GM11168 (cell line): ENCODE data around the gene CBX4.

ENCODE experiments used
- in situ Hi-C: fragments of 300-500 bp; cut with MboI; formaldehyde crosslinking; loops from one replicate; pipeline ENCODE4 v1.12.0; 2022; ENCODE audit warnings: low sequenced_read_pairs; ENCODE audit not compliant: unreplicated experiment

The CBX4 gene

GRCh38 chr17:79839356-79840268, at the start of gene CBX4:
Gene CBX4, minus strand, starts transcription at chr17:79839440. Its CDS starts 189 bp downstream, at chr17:79839251.
- in situ Hi-C loops: no loop called here

GRCh38 chr17:79888009-79888540, 48.8 kb upstream of the CBX4 start:
- in situ Hi-C loops: no loop called here

- in situ Hi-C loops: no loop called here
These were observed 48.3 kb upstream of the CBX4 start for GRCh38 chr17:79887451-79887991.

GRCh38 chr17:79883202-79883601, 44.0 kb upstream of the CBX4 start:
- in situ Hi-C loops: loop anchor here (5.0 kb wide), 1 partner anchor 44 kb away; no protein-coding TSS in a partner anchor

GRCh38 chr17:79878329-79878947, 39.2 kb upstream of the CBX4 start:
- in situ Hi-C loops: no loop called here

GRCh38 chr17:79877041-79877440, 37.8 kb upstream of the CBX4 start:
- in situ Hi-C loops: no loop called here

GRCh38 chr17:79875511-79875910, 36.3 kb upstream of the CBX4 start:
- in situ Hi-C loops: no loop called here

- in situ Hi-C loops: no loop called here
These were observed 35.2 kb upstream of the CBX4 start for GRCh38 chr17:79874329-79874981.

GRCh38 chr17:79873583-79873982, 34.3 kb upstream of the CBX4 start:
- in situ Hi-C loops: no loop called here

GRCh38 chr17:79872762-79873161, 33.5 kb upstream of the CBX4 start:
- in situ Hi-C loops: no loop called here

GRCh38 chr17:79871131-79871530, 31.9 kb upstream of the CBX4 start:
- in situ Hi-C loops: no loop called here

GRCh38 chr17:79870540-79870939, 31.3 kb upstream of the CBX4 start:
- in situ Hi-C loops: no loop called here

GRCh38 chr17:79866791-79867518, 27.7 kb upstream of the CBX4 start:
- in situ Hi-C loops: no loop called here

- in situ Hi-C loops: no loop called here
These were observed 26.3 kb upstream of the CBX4 start for GRCh38 chr17:79865351-79866210.

- in situ Hi-C loops: no loop called here
These were observed 25.5 kb upstream of the CBX4 start for GRCh38 chr17:79864617-79865250.

- in situ Hi-C loops: no loop called here
These were observed 24.9 kb upstream of the CBX4 start for GRCh38 chr17:79864147-79864546.

- in situ Hi-C loops: no loop called here
These were observed 23.7 kb upstream of the CBX4 start for GRCh38 chr17:79862771-79863440.

GRCh38 chr17:79862238-79862637, 23.0 kb upstream of the CBX4 start:
- in situ Hi-C loops: no loop called here
